Activated CD4-positive, alpha-beta T cell treated with anti-CD3 and anti-CD28 coated beads for 36 hours (primary cell): ENCODE results near the gene ZCCHC10. TPM values are rescaled to one million over a fixed set of nuclear protein-coding genes. Genes with fewer than 3 reads are reported as not detected.
"Not testable (repeated sequence)": the region's sequence is repeated elsewhere in the genome, so short reads cannot be mapped to it uniquely, and the experiment has no call there.

ENCODE experiments used
- ATAC-seq: fragments of 200-7000 bp; cut with Tn5 transposase; one replicate; pipeline ENCODE4 v1.10.0; 2021; ENCODE audit warnings: mild to moderate bottlenecking, moderate library complexity
- CTCF ChIA-PET: fragments of 350-600 bp; sonication (Branson Sonifier 250); formaldehyde crosslinking; loops from one replicate; lab custom pipeline; 2021; ENCODE audit warnings: antibody characterized with exemption; lab: Charles Lee
- POLR2A ChIA-PET: fragments of 350-600 bp; sonication (Branson Sonifier 250); formaldehyde crosslinking; loops from one replicate; lab custom pipeline; 2021; ENCODE audit warnings: antibody characterized with exemption, inconsistent platforms; lab: Charles Lee
- DNase-seq: peaks from one replicate; pipeline ENCODE4 v3.0.0-alpha.2; 2020
- H3K27ac Mint-ChIP-seq: one replicate; pipeline ENCODE4 v1.8.0; 2021; ENCODE audit warnings: mixed read lengths
- H3K27me3 Mint-ChIP-seq: one replicate; pipeline ENCODE4 v1.8.0; 2021; ENCODE audit warnings: mixed read lengths
- H3K36me3 Mint-ChIP-seq: one replicate; pipeline ENCODE4 v1.8.0; 2021; ENCODE audit warnings: low read depth, mixed read lengths
- H3K4me1 Mint-ChIP-seq: one replicate; pipeline ENCODE4 v1.8.0; 2021; ENCODE audit warnings: mixed read lengths
- H3K4me3 Mint-ChIP-seq: one replicate; pipeline ENCODE4 v1.8.0; 2021; ENCODE audit warnings: mild to moderate bottlenecking, moderate library complexity, mixed read lengths
- H3K9me3 Mint-ChIP-seq: one replicate; pipeline ENCODE4 v1.8.0; 2021; ENCODE audit warnings: low read depth, mixed read lengths
- intact Hi-C, 2 experiments: fragments of 100-400 bp; cut with DNase I in 1 of 2; cut with micrococcal nuclease in 1 of 2; formaldehyde crosslinking; loops; one replicate each; pipeline versions ENCODE4 v1.14.2 to v1.15.1; 2022 to 2024; cut with DNase I, micrococcal nuclease
- total RNA-seq, 2 experiments: library from RNA; stranded (reverse); gene quantifications; one replicate each; pipeline ENCODE4 v1.2.3, GENCODE V29; 2021

The ZCCHC10 gene
- total RNA-seq, 2 experiments from 2014 or later = 25.7 to 32.2 TPM

DNA sequence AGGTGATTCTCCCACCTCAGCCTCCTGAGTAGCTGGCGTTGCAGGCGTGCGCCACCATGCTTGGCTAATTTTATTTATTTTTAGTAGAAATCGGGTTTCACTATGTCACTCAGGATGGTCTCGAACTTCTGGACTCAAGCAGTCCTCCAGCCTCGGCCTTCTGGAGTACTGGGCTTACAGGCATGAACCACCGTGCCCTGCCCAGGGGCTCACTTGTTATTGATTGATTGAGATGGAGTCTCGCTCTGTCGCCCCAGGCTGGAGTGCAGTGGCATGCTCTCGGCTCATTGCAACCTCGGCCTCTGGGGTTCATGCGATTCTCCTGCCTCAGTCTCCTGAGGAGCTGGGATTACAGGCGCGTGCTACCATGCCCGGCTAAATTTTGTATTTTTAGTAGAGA, 27.1 kb upstream of the ZCCHC10 start:
- ATAC-seq = no peak
- DNase-seq = no peak
- H3K4me1 Mint-ChIP-seq = peaks cover 57% of the 10 kb centered on the region
- H3K27me3 Mint-ChIP-seq = no peaks in the 10 kb centered on the region
- peak overlapping the region; percentile 8 for H3K27ac Mint-ChIP-seq
- H3K36me3 Mint-ChIP-seq = peaks cover 42% of the 10 kb centered on the region
- POLR2A ChIA-PET = interaction anchor here (0.6 kb wide), 1 partner anchor 14 kb away, joined by 10 read pairs; no protein-coding TSS in a partner anchor
- CTCF ChIA-PET = no interaction called here
- H3K9me3 Mint-ChIP-seq = no peaks in the 10 kb centered on the region
- intact Hi-C loops = loop anchor here in 1 of 2 experiments (2.0 to 10.0 kb wide), 4 partner anchors 563 to 1317 kb away; partner anchors contain the start of genes IRF1, SLC22A4 and UBE2B
- H3K4me3 Mint-ChIP-seq = peak overlapping the region; percentile 98

DNA sequence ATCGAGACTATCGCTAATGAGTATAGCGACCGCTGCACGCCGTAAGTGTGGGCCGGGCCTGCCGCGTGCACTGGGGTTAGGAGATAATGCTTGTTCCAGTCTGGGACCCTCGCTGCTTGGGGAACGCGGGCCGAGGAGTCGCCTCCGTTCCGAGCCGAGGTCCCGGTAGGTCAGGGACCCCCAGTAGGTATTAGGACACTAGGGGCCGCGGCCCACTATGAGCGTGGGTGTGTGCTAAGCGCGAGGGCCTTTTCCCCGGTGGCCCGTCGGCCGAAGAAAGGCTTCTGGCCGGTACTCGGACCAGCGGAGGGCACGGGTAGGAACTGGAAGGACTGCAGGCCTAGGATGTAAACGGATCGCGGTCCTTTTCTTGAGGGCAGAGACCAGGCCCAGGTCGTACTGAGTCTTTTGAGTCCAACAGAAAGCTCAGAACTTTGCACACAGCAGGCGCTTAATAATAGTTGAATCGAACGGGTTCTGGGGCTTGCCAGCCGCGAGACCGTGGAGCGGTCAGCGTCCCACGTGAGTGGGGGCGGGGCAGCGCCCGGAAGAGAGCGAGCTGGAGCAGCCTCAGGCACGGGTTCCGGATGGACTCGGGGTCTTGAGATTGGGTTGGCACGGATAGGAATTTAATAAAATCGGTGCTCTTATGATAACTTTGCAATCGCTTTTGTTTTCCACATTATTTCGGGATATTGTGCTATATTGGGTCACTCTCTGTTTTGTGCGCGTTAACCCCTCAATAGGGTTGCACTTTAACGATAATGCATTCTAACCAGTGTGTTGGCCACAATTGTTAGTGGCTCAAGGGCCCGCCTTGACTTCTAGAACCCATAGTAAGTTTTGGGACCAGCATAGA, 26.2 kb upstream of the ZCCHC10 start:
- Mint-ChIP-seq H3K9me3 (no peaks in the 10 kb centered on the region), H3K4me1 (peaks cover 51% of the 10 kb centered on the region), H3K36me3 (peaks cover 39% of the 10 kb centered on the region), H3K4me3 (peak overlapping the region; percentile 98), H3K27me3 (no peaks in the 10 kb centered on the region), H3K27ac (peak overlapping the region; percentile 100)
- ChIA-PET CTCF (interaction anchor here (0.6 to 1.7 kb wide), 3 partner anchors 18 to 137 kb away, joined by 3 to 4 read pairs (median 3); no protein-coding TSS in a partner anchor), POLR2A (interaction anchor here (0.5 to 1.4 kb wide), 6 partner anchors 10 to 226 kb away, joined by 3 to 7 read pairs (median 4); no protein-coding TSS in a partner anchor)
- DNase-seq (peak; percentile 77), ATAC-seq (no peak)
- intact Hi-C loops = loop anchor here in 1 of 2 experiments (1.0 to 10.0 kb wide), 5 partner anchors 315 to 1318 kb away; partner anchors contain the start of genes IRF1, KIF3A, SLC22A4 and UBE2B

DNA sequence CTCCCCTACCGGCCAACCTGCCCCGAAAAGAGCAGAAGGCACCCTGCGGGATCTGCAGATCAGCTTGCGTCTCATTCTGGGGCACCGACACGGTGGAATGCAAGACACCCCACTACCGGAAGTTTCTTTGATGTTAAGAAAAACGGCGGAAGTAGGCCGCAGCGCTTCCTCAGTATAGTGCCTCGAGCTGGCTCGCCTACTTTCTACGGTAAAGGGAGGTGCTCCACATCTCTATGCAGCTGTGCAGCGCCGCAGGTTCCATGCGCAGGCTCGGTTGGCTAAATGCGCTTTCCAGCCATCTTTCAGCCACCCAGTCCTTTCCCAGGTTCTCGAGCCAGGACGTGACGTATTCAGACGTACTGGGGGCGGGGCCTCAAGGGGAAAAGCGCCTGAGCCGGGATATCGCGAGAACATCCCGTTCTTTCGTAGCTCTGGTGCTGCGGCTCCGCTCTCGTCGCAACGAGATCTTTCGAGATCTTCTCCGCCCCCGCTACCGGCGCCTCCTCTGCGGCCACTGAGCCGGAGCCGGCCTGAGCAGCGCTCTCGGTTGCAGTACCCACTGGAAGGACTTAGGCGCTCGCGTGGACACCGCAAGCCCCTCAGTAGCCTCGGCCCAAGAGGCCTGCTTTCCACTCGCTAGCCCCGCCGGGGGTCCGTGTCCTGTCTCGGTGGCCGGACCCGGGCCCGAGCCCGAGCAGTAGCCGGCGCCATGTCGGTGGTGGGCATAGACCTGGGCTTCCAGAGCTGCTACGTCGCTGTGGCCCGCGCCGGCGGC, 25.4 kb upstream of the ZCCHC10 start, which contains the start of gene HSPA4:
TSS of gene HSPA4 (plus strand) at position 472 of the 775 bp plus-strand sequence. CDS start at position 710, 238 bp downstream.
- H3K27me3 Mint-ChIP-seq = no peaks in the 10 kb centered on the region
- ATAC-seq (peak; percentile 89), DNase-seq (peak; percentile 99)
- H3K36me3 Mint-ChIP-seq = peaks cover 39% of the 10 kb centered on the region
- ChIA-PET CTCF (interaction anchor here (1.3 to 1.7 kb wide), 2 partner anchors 19 to 89 kb away, joined by 3 to 4 read pairs; no protein-coding TSS in a partner anchor), POLR2A (interaction anchor here (0.5 to 1.4 kb wide), 8 partner anchors 11 to 621 kb away, joined by 3 to 7 read pairs (median 4); no protein-coding TSS in a partner anchor)
- H3K9me3 Mint-ChIP-seq = no peaks in the 10 kb centered on the region
- intact Hi-C loops = loop anchor here (1.0 to 10.0 kb wide), 16 partner anchors 25 to 1475 kb away; partner anchors contain the start of genes AFF4 (in 2 of the 2), GDF9 (in 2 of the 2), KIF3A (in 2 of the 2) and UQCRQ (in 2 of the 2)
- H3K27ac Mint-ChIP-seq = peak within 1 kb of the TSS; percentile 100
- peak within 1 kb of the TSS; percentile 98 for H3K4me3 Mint-ChIP-seq
- H3K4me1 Mint-ChIP-seq = peaks cover 44% of the 10 kb centered on the region

DNA sequence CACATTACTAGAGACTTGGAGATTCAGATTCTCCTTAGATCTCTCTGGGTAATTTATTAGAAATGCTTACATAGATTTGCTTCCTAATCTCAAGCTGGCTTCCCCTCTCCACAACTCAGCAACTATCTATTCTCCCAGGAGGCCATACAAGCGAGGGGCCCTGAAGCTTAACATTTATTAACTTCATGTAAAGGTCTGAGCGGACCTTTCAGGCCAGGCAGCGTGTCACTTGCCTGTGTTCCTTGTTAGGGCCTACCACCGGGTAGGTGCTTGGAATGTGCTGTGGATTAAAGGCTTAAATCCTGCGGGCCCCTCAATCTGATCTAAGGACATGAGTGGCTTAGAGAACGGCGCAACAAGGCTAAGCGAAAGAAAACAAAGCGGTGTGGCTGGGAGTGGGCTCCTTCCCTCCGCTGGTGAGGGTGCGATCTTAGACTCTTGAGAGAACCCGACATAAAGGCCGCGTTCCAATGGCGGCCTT, 24.8 kb upstream of the ZCCHC10 start:
- Mint-ChIP-seq H3K27ac (peak overlapping the region; percentile 100), H3K36me3 (peaks cover 39% of the 10 kb centered on the region), H3K9me3 (no peaks in the 10 kb centered on the region), H3K4me3 (peak overlapping the region; percentile 98), H3K4me1 (peaks cover 39% of the 10 kb centered on the region), H3K27me3 (no peaks in the 10 kb centered on the region)
- DNase-seq (no peak), ATAC-seq (no peak)
- intact Hi-C loops = loop anchor here (1.0 to 10.0 kb wide), 13 partner anchors 25 to 1475 kb away; partner anchors contain the start of genes AFF4 (in 2 of the 2), GDF9 (in 2 of the 2), UQCRQ (in 2 of the 2) and ZCCHC10 (in 2 of the 2)
- ChIA-PET POLR2A (interaction anchor here (0.6 to 1.0 kb wide), 4 partner anchors 11 to 621 kb away, joined by 3 to 4 read pairs (median 3); no protein-coding TSS in a partner anchor), CTCF (interaction anchor here (1.3 to 1.7 kb wide), 2 partner anchors 19 to 89 kb away, joined by 3 to 4 read pairs; no protein-coding TSS in a partner anchor)

DNA sequence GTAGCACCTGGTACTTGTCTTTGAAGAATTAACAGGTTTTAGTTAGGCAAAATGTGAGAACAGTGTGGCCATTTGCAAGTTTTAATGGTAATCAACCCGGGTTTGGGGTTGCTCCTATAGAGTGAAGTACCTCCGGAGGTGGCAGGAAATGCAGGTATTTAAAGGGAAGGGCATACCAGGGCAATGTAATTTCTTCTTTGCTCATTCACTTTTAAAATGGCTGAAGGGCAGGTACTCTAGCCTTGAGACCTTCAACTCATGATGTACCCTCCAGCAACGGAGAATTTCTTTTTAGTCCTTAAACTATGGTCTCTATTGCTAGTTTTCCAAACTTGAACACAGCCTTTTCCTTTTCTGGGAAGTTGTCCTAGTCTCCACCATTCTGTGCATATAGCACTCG, 24.2 kb upstream of the ZCCHC10 start:
- peak; percentile 20 for DNase-seq

DNA sequence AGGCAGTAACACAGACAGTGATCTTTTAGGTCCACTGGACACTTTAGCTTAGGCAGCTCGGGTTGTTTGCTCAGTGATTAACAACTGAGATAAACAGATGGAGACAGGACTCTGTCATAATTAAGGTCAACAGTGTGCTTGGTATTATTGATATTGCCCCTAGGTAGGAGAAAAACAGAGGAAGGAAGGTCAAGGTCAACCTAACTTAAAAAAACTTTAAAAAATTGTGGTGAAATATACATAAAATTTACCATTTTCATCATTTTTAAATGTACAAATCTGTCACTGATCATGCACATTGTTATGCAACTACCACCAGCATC, 23.3 kb upstream of the ZCCHC10 start:
- H3K4me3 Mint-ChIP-seq = no peak overlapping the region
- ChIA-PET CTCF (no interaction called here), POLR2A (no interaction called here)
- H3K27ac Mint-ChIP-seq = peak overlapping the region; percentile 67
- no peaks in the 10 kb centered on the region for H3K9me3 Mint-ChIP-seq
- ATAC-seq (no peak), DNase-seq (no peak)
- intact Hi-C loops = loop anchor here (2.0 to 10.0 kb wide), 7 partner anchors 183 to 1127 kb away; partner anchors contain the start of genes GDF9 (in 1 of the 2), KIF3A (in 1 of the 2), SKP1 (in 1 of the 2) and SLC22A4 (in 1 of the 2)
- H3K36me3 Mint-ChIP-seq = peaks cover 26% of the 10 kb centered on the region
- H3K27me3 Mint-ChIP-seq = no peaks in the 10 kb centered on the region
- H3K4me1 Mint-ChIP-seq = peaks cover 25% of the 10 kb centered on the region

More for the DNA sequence above, 24.2 kb upstream of the ZCCHC10 start:
- ChIA-PET CTCF (no interaction called here), POLR2A (no interaction called here)
- ATAC-seq = no peak
- intact Hi-C loops = loop anchor here (2.0 to 10.0 kb wide), 7 partner anchors 184 to 1126 kb away; partner anchors contain the start of genes GDF9 (in 1 of the 2), KIF3A (in 1 of the 2), SKP1 (in 1 of the 2) and SLC22A4 (in 1 of the 2)
- Mint-ChIP-seq H3K27ac (peak overlapping the region; percentile 100), H3K27me3 (no peaks in the 10 kb centered on the region), H3K4me3 (peak overlapping the region; percentile 98), H3K4me1 (peaks cover 34% of the 10 kb centered on the region), H3K9me3 (no peaks in the 10 kb centered on the region), H3K36me3 (peaks cover 35% of the 10 kb centered on the region)

DNA sequence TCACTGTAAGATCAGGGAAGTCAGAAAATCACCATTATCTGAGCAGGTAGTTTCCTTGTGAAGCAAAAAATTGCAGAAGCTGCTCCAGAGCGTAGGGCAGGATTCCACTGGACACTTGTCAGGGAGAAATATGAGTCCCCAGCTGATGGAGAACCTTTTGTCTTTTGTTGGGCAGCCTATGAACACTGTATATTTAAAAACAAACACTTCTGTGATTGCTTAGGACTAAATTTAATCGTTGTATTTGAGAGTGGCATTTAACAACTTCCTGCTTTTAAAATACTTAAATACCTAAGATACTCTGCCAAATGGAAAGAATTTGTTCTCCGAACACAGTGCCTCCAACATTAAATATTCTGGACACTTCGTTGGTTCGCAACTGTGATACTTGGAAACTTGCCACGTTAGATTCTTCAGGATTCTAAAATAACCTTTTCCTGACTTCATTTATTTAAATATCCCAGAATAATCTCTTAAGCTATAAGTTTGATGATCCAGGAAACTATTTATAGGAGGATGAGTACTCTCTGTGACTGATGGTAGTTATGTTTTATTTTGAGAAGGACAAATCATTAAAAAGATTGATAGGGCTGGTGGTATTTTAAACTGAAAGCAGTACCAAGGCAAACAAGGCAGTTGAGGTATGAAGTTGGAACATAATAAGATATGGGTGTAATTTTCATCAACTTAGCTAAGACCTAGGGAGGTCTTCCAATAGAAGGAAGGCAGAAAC, 22.8 kb upstream of the ZCCHC10 start:
- Mint-ChIP-seq H3K27ac (peak overlapping the region; percentile 67), H3K4me3 (no peak overlapping the region)

DNA sequence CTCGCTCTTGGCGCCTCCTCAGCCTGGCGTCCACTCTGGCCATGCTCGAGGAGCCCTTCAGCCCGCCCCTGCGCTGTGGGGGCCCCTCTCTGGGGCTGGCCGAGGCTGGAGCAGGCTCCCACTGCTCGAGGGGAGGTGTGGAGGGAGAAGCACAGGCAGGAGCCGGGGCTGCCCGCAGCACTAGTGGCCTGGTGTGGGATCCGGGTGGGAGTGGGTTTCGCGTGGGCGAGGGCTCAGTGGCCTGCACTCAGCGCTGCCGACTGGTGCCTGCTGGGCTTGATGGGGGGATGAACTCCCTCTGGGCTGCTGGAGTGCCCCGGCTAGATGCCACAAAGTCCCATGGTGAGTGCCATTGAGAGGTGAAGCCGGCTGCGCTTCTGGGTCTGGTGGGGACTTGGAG, 21.1 kb upstream of the ZCCHC10 start:
- H3K27ac Mint-ChIP-seq = no peak overlapping the region
- intact Hi-C loops = no loop called here
- peaks cover 10% of the 10 kb centered on the region for H3K36me3 Mint-ChIP-seq
- CTCF ChIA-PET = no interaction called here
- peaks cover 17% of the 10 kb centered on the region for H3K4me1 Mint-ChIP-seq
- POLR2A ChIA-PET = no interaction called here
- no peaks in the 10 kb centered on the region for H3K27me3 Mint-ChIP-seq
- DNase-seq = no peak
- no peak overlapping the region for H3K4me3 Mint-ChIP-seq
- ATAC-seq = no peak
- H3K9me3 Mint-ChIP-seq = no peaks in the 10 kb centered on the region

More for the DNA sequence above, 22.8 kb upstream of the ZCCHC10 start:
- intact Hi-C loops = no loop called here
- Mint-ChIP-seq H3K27me3 (no peaks in the 10 kb centered on the region), H3K4me1 (peaks cover 20% of the 10 kb centered on the region), H3K36me3 (peaks cover 21% of the 10 kb centered on the region), H3K9me3 (no peaks in the 10 kb centered on the region)
- POLR2A ChIA-PET = no interaction called here
- no peak for ATAC-seq
- CTCF ChIA-PET = no interaction called here
- DNase-seq = no peak

DNA sequence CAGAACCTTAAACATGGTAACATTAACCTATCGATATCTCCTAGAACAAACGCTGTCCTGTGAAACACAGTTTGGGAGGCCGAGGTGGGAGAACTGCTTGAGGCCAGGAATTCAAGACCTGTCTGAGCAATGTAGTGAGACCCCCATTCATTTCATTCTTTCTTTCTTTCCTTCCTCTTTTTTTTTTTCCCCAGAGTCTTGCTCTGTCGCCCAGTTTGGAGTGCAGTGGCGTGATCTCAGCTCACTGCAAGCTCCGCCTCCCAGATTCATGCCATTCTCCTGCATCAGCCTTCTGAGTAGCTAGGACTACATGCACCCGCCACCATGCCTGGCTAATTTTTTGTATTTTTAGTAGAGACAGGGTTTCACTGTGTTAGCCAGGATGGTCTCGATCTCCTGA, 20.2 kb upstream of the ZCCHC10 start:
- POLR2A ChIA-PET, DNase-seq, CTCF ChIA-PET, ATAC-seq, H3K36me3 Mint-ChIP-seq, H3K27ac Mint-ChIP-seq, H3K9me3 Mint-ChIP-seq, H3K27me3 Mint-ChIP-seq, intact Hi-C loops, H3K4me3 Mint-ChIP-seq: not testable (repeated sequence)
- H3K4me1 Mint-ChIP-seq = peaks cover 17% of the 10 kb centered on the region

DNA sequence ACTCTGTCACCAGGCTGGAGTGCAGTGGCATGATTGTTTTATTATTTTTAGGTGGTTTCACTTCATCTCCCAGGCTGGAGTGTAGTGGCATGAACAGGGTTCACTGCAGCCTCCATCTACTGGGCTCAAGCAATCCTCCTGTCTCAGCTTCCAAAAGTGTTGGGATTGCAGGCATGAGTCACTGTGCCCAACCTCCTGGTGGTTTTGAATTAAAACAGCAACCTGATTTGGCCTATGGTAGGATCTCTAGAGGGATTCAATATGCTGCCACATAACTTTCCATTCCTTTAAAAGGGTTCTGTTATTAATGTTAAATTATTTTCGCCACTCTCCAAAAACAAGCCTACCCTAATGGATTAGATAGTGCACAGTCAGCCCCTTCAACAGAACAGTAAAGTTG, 15.6 kb upstream of the ZCCHC10 start:
- ChIA-PET POLR2A (no interaction called here), CTCF (no interaction called here)
- Mint-ChIP-seq H3K4me1 (peaks cover 3% of the 10 kb centered on the region), H3K4me3 (no peak overlapping the region), H3K27ac (no peak overlapping the region), H3K9me3 (no peaks in the 10 kb centered on the region), H3K27me3 (no peaks in the 10 kb centered on the region), H3K36me3 (no peaks in the 10 kb centered on the region)
- DNase-seq (no peak), ATAC-seq (no peak)
- intact Hi-C loops = no loop called here
